GM19372 (cell line): ENCODE data around the gene AGAP1.
"Not testable (repeated sequence)": the region's sequence is repeated elsewhere in the genome, so short reads cannot be mapped to it uniquely, and the experiment has no call there.

Experiments
- ATAC-seq: cut with Tn5 transposase; IDR thresholded peaks from one replicate; pipeline ENCODE4 v1.9.1; 2021; ENCODE audit warnings: mild to moderate bottlenecking, low read depth, moderate library complexity; ENCODE audit not compliant: unreplicated experiment

The AGAP1 gene

DNA sequence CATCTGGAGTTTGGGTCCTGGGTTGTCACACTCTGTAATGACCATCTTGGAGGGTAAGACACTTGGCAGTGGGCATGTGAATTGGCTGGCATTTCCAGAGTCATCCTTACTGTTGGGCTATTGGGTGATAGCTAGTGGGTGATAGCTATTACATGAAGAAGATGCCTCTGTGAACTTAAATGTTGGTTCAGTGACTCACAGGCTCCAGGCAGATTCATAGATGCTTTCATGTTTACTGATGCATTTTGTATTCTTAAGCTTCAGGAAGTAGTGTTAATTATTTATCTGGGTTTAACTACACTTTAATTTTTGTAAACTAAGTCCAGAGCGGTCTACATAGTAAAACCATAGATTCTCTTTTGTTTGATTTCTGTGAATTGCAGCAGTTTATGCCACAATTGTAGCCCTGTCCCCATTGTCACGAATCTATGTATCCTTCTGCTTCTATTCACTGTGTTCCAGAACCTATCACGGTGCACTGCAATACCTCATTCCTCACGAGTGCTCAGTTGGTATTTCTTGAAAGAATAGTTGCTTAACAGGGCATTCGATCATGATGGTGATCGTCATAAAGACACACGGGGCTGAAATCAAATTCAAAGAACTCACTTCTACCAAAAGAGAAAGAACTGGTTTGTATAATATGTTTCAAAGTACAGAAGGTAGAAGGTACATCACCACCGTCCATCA lies 594.7 kb downstream of the AGAP1 start:
- ATAC-seq, result no peak

DNA sequence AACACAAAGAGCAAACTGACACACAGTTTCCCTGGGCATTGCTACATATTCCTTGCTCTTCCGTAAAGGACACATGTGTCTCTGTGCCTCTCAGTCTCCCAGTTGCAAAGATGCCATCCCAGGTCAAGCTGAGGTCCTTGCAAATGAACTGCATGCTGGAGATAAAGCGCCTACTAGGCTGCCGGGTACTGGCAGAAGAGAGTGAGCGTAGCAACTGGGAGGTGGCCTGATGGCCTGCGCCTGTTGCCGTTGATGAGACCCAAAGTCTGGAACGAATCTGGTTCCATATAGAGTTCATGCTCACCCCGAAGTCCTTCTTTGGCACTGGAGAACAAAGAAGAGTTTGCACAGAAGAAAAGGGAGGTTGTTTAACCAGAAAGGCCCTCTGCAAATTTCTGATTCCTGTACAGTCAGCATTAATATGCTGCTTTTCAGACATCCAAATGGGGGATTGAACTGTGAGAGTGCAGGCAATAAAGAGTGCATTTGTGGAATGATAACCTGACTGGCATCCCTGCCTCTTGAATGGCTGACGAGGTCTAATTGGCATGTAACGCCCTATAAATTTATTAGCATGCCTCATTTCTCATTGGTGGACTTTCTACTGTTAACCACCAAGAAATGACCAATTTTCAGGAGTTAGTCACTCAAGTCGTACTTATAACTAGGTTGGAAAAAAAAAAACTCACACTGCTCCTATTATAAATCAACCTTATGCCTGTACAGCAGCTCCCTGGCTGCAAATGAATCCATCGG lies 595.6 kb downstream of the AGAP1 start:
- ATAC-seq, result no peak

GRCh38 chr2:236090027-236090382 lies 596.2 kb downstream of the AGAP1 start:
- no peak for ATAC-seq

- ATAC-seq, result not testable (repeated sequence)
Observed at GRCh38 chr2:236090826-236091225, 597.0 kb downstream of the AGAP1 start.

GRCh38 chr2:236092714-236093113 lies 598.9 kb downstream of the AGAP1 start:
- no peak for ATAC-seq

DNA sequence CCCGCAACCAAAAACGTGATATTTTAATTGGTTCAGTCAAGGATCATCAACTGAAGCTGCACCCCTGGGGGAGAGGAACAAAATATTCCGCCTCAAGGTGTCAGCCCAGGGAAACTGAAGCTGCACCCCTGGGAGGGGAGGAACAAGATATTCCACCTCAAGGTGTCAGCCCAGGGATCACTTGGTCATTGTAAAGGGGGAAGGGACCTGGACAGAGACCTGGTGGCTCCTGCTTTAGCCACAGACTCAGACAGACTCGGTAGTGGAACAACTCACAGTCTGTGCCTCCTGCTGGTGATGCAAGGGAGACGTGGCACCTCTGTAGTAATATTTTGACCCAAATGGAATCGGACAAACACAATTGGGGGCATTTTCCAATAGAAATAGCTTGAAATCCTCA lies 599.3 kb downstream of the AGAP1 start:
- ATAC-seq, result no peak

DNA sequence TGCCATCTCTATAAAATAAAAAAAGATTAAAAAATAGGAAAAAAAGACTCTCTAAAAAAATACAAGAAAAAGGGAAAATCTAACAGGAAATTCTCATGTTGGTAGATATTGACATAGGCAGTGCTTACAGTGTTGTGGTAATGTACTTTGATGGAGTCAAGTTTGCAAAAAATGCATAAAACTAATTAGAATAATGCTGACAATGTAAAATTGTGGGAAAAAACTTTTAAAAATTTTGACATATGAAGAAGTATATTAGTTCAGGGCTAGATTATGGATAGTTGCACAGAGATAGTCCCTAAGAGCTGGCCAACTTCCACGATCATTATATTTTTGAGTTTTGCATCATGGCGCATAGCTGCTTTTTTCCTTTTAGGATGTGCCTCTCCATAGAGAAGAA lies 601.7 kb downstream of the AGAP1 start:
- no peak for ATAC-seq

DNA sequence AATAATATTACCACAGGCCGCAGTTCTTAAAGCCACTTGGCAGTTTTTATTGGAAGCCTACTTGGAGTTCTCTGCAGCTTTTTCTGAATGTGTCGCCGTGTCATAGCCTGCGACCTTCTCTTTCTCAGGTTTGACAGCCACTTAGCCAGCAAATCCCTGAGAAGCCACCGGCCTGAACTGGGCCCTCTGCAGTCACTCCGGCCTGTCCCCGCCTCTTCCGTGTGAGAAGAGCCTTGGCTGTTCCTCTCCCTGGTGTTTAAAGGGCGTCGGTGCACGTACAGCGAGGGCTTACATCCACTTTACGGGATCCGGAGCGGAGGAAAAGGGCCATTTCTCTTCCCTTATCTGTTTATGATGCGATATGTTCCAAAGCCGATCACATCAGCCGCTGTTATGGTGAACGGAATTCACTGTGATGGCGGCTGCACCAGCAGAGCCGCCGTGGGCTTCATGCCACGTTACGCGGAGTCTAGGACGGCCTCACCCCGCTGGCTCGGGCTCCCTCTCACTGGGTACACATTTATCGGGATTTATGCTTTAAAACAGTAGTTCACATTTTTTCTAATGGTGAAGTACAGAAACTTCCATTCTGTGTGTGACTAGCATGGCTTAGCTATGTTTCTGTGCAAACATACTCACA lies 607.6 kb downstream of the AGAP1 start:
- no peak for ATAC-seq

- ATAC-seq, result no peak
Observed at GRCh38 chr2:236102971-236103370, 609.1 kb downstream of the AGAP1 start.

GRCh38 chr2:236103981-236104380 lies 610.1 kb downstream of the AGAP1 start:
- ATAC-seq, result no peak

GRCh38 chr2:236105955-236106607 lies 612.2 kb downstream of the AGAP1 start:
- ATAC-seq, result no peak

- no peak for ATAC-seq
Observed at GRCh38 chr2:236106761-236107160, 612.9 kb downstream of the AGAP1 start.

DNA sequence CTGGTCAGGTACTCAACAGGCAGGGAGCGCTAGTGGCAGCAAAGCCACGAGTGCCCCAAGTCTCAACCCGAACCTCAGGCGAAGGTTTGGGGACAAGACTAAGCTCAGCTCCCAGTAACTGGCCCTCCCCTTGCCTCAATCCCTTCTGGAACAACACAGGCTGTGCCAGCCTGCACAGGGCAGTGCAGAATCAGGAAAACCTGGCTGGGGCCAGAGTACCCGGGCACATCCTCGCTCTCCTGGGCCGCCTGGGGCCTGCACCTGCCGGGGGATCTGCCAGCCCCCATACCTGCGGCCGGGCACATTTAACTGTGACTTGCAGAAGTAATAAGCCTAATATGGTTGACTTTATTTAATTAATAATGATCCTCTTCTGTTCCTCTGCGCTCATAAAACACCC lies 613.7 kb downstream of the AGAP1 start:
- ATAC-seq, result no peak

- ATAC-seq, result no peak
Observed at GRCh38 chr2:236107942-236108625, 614.2 kb downstream of the AGAP1 start.

GRCh38 chr2:236109061-236109460 lies 615.2 kb downstream of the AGAP1 start:
- ATAC-seq, result no peak

DNA sequence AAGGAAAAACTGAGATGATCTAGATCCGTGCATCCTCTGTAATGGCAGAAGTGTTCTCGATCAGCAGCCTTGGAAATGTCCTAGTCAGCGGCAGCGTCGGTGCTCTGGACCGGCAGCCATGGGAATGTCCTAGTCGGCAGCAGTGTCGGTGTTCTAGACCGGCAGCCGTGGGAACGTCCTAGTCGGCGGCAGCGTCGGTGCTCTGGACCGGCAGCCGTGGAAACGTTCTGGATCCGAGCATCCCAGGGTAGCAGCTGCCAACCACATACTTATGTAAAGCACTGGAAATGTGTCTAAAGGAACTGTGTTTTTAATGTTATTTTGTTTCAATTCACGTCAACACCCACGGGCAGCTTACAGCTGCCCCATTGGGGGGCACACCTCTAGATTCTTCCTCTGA lies 615.6 kb downstream of the AGAP1 start:
- ATAC-seq, result no peak

DNA sequence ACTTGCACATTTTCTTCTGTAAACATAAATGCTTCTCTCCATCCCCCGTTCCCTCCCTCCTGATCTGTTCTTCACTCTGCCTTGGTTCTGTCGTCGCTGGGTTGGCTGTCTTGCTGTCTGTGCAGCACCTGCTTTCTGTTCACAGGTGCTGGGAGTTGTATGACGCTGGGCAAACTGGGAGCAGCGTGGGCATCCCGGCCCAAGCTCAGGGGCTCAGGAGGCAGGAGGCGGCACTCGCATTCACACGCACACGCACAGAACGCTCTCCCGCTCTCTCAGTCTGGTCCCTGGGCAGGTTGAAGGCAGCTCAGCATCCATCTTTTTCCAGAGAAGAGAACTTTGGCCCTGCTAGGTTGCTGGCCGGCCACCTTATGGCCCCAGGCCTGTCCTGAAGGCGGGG lies 618.6 kb downstream of the AGAP1 start:
- ATAC-seq, result no peak

GRCh38 chr2:236113425-236113824 lies 619.6 kb downstream of the AGAP1 start:
- ATAC-seq, result no peak

DNA sequence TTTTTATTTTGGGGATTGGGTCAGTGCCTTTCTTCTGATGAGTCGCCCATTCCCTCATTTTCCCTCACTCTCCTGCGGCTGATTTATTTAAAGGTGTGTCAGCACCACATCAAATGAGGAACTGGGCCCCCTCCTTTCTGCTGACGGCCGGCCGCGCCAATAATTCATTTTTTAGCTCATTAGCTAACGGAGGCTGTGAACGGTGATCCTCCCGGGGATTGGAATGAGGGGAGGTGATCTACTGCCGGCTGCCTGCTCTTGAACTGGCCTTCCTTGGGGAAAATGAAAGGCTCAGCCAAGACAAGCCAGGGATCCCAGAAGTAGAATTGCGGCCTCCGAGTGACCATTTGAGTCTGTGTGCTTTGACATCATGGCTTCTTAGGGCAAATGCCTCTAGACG lies 620.1 kb downstream of the AGAP1 start:
- ATAC-seq, result no peak

- no peak for ATAC-seq
Observed at GRCh38 chr2:236114959-236115358, 621.1 kb downstream of the AGAP1 start.

DNA sequence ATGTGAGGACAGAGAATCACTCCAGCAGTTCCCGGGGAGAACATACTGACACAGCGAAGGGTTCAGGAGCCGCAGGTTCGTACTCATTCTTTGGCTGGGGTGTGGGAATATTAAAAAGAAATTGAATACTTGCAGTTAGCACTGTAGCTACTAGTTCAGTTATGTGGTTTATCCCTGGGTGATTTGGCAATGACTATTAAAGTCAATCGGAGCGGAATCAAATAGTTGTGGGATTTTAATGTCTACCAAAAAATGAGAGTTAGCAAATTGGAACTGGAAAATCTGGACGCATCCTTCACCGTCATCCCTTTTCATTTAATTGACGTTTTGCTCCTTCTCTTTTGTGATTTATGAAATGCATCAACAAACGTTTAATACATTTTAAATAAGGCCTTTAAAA lies 623.6 kb downstream of the AGAP1 start:
- no peak for ATAC-seq
